Gastrocnemius medialis (tissue), 4 donors: Measurements from ENCODE around the gene RRH.

Experiments used
- POLR2A ChIP-seq, 2 donors: fragments of 450-650 bp; IDR thresholded peaks; one replicate each; pipeline ENCODE4 v1.6.1; 2017; ENCODE audit warnings: antibody characterized with exemption in 2 of 2, mild to moderate bottlenecking in 2 of 2, moderate library complexity in 2 of 2
- TF ChIP-seq, protein P1 (sequence below), 5 experiments: fragments of 450-650 bp in 3 of 5; fragments of 200-600 bp in 2 of 5; sonication (generic) in 2 of 5; IDR thresholded peaks in 4 of 5; conservative IDR thresholded peaks in 1 of 5; 1 replicate in 4 of 5; 2 replicates in 1 of 5; pipeline ENCODE4 v1.5.1; 2016 to 2019; ENCODE audit warnings: antibody characterized with exemption in 5 of 5, mild to moderate bottlenecking in 3 of 5, moderate library complexity in 3 of 5

- TF ChIP-seq, protein P1, sequence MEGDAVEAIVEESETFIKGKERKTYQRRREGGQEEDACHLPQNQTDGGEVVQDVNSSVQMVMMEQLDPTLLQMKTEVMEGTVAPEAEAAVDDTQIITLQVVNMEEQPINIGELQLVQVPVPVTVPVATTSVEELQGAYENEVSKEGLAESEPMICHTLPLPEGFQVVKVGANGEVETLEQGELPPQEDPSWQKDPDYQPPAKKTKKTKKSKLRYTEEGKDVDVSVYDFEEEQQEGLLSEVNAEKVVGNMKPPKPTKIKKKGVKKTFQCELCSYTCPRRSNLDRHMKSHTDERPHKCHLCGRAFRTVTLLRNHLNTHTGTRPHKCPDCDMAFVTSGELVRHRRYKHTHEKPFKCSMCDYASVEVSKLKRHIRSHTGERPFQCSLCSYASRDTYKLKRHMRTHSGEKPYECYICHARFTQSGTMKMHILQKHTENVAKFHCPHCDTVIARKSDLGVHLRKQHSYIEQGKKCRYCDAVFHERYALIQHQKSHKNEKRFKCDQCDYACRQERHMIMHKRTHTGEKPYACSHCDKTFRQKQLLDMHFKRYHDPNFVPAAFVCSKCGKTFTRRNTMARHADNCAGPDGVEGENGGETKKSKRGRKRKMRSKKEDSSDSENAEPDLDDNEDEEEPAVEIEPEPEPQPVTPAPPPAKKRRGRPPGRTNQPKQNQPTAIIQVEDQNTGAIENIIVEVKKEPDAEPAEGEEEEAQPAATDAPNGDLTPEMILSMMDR (IDR thresholded peaks at IDR 0.05 in 4 of 5, conservative IDR thresholded peaks at IDR 0.05 in 1 of 5) = peak in 1 of 5 experiments; percentile 9
- peak in 1 of 2 donors; percentile 18 for TF ChIP-seq POLR2A (IDR thresholded peaks at IDR 0.05)
Measured at GRCh38 chr4:109815151-109816081, 12.4 kb upstream of the RRH start, which contains the start of gene GAR1.
